Subcutaneous adipose tissue (tissue), 4 donors: ENCODE data around the gene MAP1LC3B. TPM values are rescaled to one million over a fixed set of nuclear protein-coding genes. Genes with fewer than 3 reads are reported as not detected.

Source experiments
- total RNA-seq, 4 donors: library from RNA; depleted of rRNA; stranded (reverse); fragments of >200 nt; gene quantifications; one replicate each; pipeline ENCODE4 v1.1.0, GENCODE V29; 2016
- TF ChIP-seq, protein P1 (sequence below): fragments of 450-650 bp; IDR thresholded peaks from one replicate; pipeline ENCODE4 v1.5.1; 2016; ENCODE audit warnings: low read depth, mild to moderate bottlenecking, control low read depth, antibody characterized with exemption, moderate library complexity

MAP1LC3B gene
- total RNA-seq, 4 donors from 2014 or later, result 81.7 to 172 (median 101) TPM

DNA sequence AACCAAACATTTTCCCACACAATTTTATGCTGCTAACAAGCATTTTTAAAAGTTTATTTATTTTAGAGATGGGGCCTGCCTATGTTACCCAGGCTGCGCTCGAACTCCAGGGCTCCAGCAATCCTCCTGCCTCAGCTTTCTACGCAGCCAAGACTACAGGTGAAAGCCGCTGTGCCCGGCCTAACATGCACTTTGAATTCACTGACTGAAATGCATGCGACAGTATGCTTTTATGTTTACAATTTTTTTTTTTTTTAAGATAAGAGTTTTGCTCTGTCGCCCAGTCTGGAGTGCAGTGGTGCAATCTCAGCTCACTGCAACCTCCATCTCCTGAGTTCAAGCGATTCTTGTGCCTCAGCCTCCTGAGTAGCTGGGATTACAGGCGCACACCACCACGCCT is 47.8 kb downstream of the MAP1LC3B start:
- TF ChIP-seq, protein P1, sequence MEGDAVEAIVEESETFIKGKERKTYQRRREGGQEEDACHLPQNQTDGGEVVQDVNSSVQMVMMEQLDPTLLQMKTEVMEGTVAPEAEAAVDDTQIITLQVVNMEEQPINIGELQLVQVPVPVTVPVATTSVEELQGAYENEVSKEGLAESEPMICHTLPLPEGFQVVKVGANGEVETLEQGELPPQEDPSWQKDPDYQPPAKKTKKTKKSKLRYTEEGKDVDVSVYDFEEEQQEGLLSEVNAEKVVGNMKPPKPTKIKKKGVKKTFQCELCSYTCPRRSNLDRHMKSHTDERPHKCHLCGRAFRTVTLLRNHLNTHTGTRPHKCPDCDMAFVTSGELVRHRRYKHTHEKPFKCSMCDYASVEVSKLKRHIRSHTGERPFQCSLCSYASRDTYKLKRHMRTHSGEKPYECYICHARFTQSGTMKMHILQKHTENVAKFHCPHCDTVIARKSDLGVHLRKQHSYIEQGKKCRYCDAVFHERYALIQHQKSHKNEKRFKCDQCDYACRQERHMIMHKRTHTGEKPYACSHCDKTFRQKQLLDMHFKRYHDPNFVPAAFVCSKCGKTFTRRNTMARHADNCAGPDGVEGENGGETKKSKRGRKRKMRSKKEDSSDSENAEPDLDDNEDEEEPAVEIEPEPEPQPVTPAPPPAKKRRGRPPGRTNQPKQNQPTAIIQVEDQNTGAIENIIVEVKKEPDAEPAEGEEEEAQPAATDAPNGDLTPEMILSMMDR, result no peak

DNA sequence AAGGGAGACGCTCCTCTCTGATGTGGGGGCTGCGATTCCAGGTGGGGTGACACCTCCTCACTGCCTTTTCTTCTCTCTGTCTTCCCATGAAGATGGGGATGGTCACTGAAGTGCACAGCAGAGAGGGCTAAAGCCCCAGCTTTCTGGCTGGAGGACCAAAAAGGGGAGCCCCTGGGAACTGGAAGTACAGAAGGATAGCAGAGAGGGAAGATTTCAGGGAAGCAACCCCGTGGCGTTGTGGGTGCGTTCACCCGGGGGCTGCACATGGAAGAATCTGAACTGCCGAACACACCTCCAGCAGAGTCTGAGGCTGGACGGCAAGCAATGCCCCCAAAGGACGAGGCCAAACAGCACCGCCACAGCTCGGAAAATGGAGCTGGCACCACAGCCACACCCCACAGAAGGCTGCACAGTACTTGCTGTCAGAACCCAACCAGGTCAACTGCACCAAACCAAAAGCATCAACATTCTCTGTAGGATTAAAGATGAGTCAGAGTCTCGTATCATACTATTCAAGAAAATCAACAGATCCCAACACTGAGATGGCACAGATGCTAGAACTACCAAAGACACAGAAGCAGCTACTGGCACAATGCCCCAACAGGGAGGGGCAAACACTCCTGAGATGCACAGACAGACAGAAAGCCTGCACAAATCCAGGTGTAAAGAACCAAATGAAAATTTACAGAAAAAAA is 49.9 kb downstream of the MAP1LC3B start:
- TF ChIP-seq, protein P1, result no peak

DNA sequence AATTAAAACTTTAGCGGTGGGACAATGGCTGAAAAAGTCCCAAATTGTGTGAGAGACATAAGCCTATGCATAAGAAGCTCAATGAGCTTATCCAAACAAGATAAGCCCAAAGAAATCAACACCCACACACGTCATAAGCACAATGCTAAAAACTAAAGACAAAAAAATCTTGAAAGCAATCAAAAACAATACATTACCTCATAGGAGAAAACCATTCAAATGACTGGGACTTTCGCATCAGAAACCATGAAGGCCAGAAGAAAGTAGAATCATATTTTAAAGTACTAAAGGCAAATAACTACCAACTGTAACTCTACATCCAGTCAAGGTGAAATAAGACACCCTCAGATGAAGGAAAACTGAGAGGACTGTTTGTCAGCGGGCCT is 50.4 kb downstream of the MAP1LC3B start:
- TF ChIP-seq, protein P1, result no peak

DNA sequence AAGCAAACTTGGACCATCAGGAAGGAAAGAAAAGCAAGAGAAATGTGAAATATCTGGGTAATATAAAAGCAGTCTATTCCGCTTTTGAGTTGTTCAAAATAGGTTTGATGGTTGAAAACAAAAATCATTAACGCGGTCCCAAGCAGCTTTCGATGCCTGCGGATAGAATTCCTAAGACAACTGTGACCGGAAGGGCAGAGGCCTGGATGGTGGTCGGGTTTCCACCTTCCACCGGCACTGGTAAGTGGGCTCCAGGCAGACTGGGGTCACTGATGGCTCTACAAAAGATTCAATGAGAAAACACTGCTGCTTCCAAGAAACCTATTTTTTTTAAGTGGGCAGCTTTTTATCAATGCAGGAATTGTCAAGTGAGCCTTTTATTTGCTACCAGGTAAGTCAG is 50.9 kb downstream of the MAP1LC3B start:
- TF ChIP-seq, protein P1, result no peak

DNA sequence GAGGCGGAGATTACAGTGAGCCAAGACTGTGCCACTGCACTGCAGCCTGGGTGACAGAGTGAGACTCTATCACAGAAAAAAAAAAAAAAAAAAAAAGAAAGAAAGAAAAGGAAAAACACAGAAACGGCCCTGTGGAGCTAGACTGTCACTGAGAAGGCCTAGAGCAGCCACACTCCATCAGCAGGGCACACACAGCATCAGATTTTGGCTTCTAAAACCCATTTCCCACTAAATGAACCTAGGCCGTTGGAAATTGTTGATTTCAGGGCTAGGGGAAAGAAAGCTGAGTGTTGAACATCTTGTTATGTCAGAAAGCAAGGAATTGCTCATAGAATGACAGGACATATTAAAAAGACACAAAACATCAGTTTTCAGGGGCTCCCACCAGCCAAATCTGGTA is 51.8 kb downstream of the MAP1LC3B start:
- TF ChIP-seq, protein P1, result no peak

DNA sequence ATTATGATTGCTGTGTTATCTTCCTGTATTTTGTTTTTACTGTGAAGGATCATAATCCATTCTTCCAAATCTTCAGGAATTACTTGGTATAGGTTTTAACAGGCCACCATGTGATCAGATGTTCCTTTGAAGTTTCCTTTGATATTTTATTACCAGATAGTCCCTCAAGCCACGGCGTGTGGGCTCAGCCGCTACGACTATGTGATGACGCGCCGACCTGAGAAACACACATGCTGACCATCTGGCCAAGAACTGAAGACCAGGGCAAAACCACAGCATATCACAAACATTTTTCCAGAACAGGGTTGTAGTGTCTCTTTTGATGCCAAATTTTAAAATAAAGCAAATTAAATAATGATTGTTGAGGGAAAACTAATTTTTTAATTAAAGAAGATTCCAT is 53.4 kb downstream of the MAP1LC3B start:
- TF ChIP-seq, protein P1, result no peak

DNA sequence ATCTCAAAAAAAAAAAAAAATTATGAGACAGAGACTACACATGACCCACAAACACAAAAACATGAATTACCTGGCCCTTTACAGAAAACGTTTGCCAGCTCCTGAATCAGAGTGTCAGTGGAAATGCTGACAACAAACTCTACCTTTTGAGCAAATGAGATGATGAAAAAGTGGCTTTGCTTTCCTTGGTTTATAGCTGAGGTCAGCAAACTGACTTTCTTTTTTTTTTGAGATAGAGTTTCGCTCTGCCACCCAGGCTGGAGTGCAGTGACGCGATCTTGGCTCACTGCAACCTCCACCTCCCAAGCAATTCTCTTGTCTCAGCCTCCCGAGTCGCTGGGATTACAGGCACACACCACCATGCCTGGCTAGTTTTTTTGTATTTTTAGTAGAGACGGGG is 54.3 kb downstream of the MAP1LC3B start:
- TF ChIP-seq, protein P1, result no peak
